IMR-90 (cell line): Measurements from ENCODE around the gene SNX11. TPM values are rescaled to one million over a fixed set of nuclear protein-coding genes. Genes with fewer than 3 reads are reported as not detected.

Experiments
- ATAC-seq: fragments of 200-7000 bp; cut with Tn5 transposase; 2 replicates; pipeline ENCODE4 v1.9.1; 2020; ENCODE audit warnings: low read depth, mild to moderate bottlenecking, moderate library complexity
- BruUV-seq: library from RNA; stranded (reverse); fragments of 400-500 nt; replicated peaks from 2 replicates; lab custom pipeline; 2021; lab: Mats Ljungman, UMichigan
- CTCF ChIA-PET: fragments of 300-600 bp; formaldehyde crosslinking; extraction: SDS; loops from one replicate; lab custom pipeline; 2021; ENCODE audit warnings: antibody characterized with exemption; lab: Yijun Ruan, JAX
- POLR2A ChIA-PET: fragments of 300-600 bp; sonication (Branson Sonifier 250); formaldehyde crosslinking; loops from one replicate; lab custom pipeline; 2022; ENCODE audit warnings: antibody characterized with exemption; ENCODE audit not compliant: unreplicated experiment; lab: Charles Lee
- DNase-seq: peaks from one replicate; pipeline ENCODE4 v3.0.0; 2013
- H2AFZ ChIP-seq: replicated peaks from 2 replicates; pipeline ENCODE3; 2013; ENCODE audit warnings: low read length, mild to moderate bottlenecking; ENCODE audit not compliant: poor library complexity
- H2AK5ac ChIP-seq: 2 replicates; pipeline ENCODE4 v1.6.1; 2013; ENCODE audit warnings: low read depth, low read length, inconsistent platforms
- H2AK9ac ChIP-seq: replicated peaks from 2 replicates; pipeline ENCODE3; 2013; ENCODE audit warnings: mild to moderate bottlenecking, low read depth, low read length, moderate library complexity; ENCODE audit not compliant: poor library complexity
- H2BK120ac ChIP-seq: 2 replicates; pipeline ENCODE4 v1.6.1; 2013; ENCODE audit warnings: low read depth, low read length, inconsistent platforms
- H2BK15ac ChIP-seq: 3 replicates; pipeline ENCODE4 v1.6.1; 2013; ENCODE audit warnings: low read depth, low read length, inconsistent platforms
- H2BK20ac ChIP-seq: 2 replicates; pipeline ENCODE4 v1.6.1; 2013; ENCODE audit warnings: low read depth, mild to moderate bottlenecking, inconsistent platforms, low read length, moderate library complexity
- H2BK5ac ChIP-seq: 2 replicates; pipeline ENCODE4 v1.6.1; 2013; ENCODE audit warnings: mild to moderate bottlenecking, low read depth, low read length, inconsistent platforms; ENCODE audit not compliant: poor library complexity, severe bottlenecking
- H3K14ac ChIP-seq: replicated peaks from 2 replicates; pipeline ENCODE4 v1.6.1; 2013; ENCODE audit warnings: low read depth, low read length, inconsistent platforms
- H3K18ac ChIP-seq: 2 replicates; pipeline ENCODE4 v1.6.1; 2013; ENCODE audit warnings: low read depth, low read length, control low read depth
- H3K23ac ChIP-seq: 2 replicates; pipeline ENCODE4 v1.6.1; 2013; ENCODE audit warnings: low read depth, low read length, inconsistent platforms
- H3K27ac ChIP-seq: 2 replicates; pipeline ENCODE4 v1.5.1; 2013; ENCODE audit warnings: mild to moderate bottlenecking, control low read depth, low read length; ENCODE audit not compliant: insufficient read depth
- H3K27me3 ChIP-seq: 2 replicates; pipeline ENCODE4 v1.6.1; 2013; ENCODE audit warnings: low read length; ENCODE audit not compliant: control insufficient read depth, insufficient read depth
- H3K36me3 ChIP-seq: 2 replicates; pipeline ENCODE4 v1.6.1; 2013; ENCODE audit warnings: low read length, mixed read lengths; ENCODE audit not compliant: control insufficient read depth, insufficient read depth
- H3K4ac ChIP-seq: 2 replicates; pipeline ENCODE4 v1.6.1; 2013; ENCODE audit warnings: low read depth, low read length, inconsistent platforms
- H3K4me1 ChIP-seq: 2 replicates; pipeline ENCODE4 v1.6.1; 2013; ENCODE audit warnings: low read length, mixed read lengths; ENCODE audit not compliant: control insufficient read depth, insufficient read depth
- H3K4me2 ChIP-seq: 2 replicates; pipeline ENCODE4 v1.6.1; 2013; ENCODE audit warnings: low read depth, mild to moderate bottlenecking, control low read depth, low read length, moderate library complexity
- H3K4me3 ChIP-seq: 2 replicates; pipeline ENCODE4 v1.5.1; 2013; ENCODE audit warnings: low read depth, mild to moderate bottlenecking, control low read depth, low read length, moderate library complexity; ENCODE audit not compliant: insufficient read depth
- H3K56ac ChIP-seq: 2 replicates; pipeline ENCODE4 v1.6.1; 2013; ENCODE audit warnings: low read length, inconsistent platforms; ENCODE audit not compliant: insufficient read depth; ENCODE audit errors: extremely low read depth
- H3K79me1 ChIP-seq, 2 experiments: 2 replicates each; pipeline ENCODE4 v1.6.1; 2013; ENCODE audit warnings: low read length in 2 of 2, inconsistent platforms in 1 of 2, low read depth in 1 of 2
- H3K9ac ChIP-seq: 2 replicates; pipeline ENCODE4 v1.6.1; 2013; ENCODE audit warnings: low read depth, low read length, control low read depth
- H3K9me1 ChIP-seq: 2 replicates; pipeline ENCODE4 v1.6.1; 2013; ENCODE audit warnings: low read length, inconsistent platforms; ENCODE audit not compliant: insufficient read depth
- H3K9me3 ChIP-seq: 2 replicates; pipeline ENCODE4 v1.6.1; 2013; ENCODE audit warnings: low read length; ENCODE audit not compliant: control insufficient read depth, insufficient read depth
- H4K20me1 ChIP-seq: 2 replicates; pipeline ENCODE4 v1.6.1; 2013; ENCODE audit warnings: low read length, inconsistent platforms; ENCODE audit not compliant: insufficient read depth
- H4K5ac ChIP-seq: 2 replicates; pipeline ENCODE4 v1.6.1; 2013; ENCODE audit warnings: mild to moderate bottlenecking, low read depth, low read length, control low read depth
- H4K8ac ChIP-seq, 2 experiments: 2 replicates each; pipeline ENCODE4 v1.6.1; 2013; ENCODE audit warnings: low read depth in 2 of 2, low read length in 2 of 2, control low read depth in 1 of 2, inconsistent platforms in 1 of 2
- H4K91ac ChIP-seq: 2 replicates; pipeline ENCODE4 v1.6.1; 2013; ENCODE audit warnings: low read depth, low read length, inconsistent platforms; ENCODE audit not compliant: insufficient read depth
- CHD1 ChIP-seq: IDR thresholded peaks from 2 replicates; pipeline ENCODE4 v1.6.1; 2012; ENCODE audit warnings: low read depth, low read length, improper control_type of control experiment
- FOS ChIP-seq: fragments of 150-350 bp; IDR thresholded peaks from 2 replicates; pipeline ENCODE4 v1.6.1; 2016; ENCODE audit warnings: low read depth, low read length
- MXI1 ChIP-seq: IDR thresholded peaks from 2 replicates; pipeline ENCODE4 v1.6.1; 2012; ENCODE audit warnings: low read depth, mild to moderate bottlenecking, low read length, moderate library complexity, borderline replicate concordance
- RAD21 ChIP-seq: IDR thresholded peaks from 2 replicates; pipeline ENCODE4 v1.6.1; 2012; ENCODE audit warnings: low read length, improper control_type of control experiment
- RCOR1 ChIP-seq: IDR thresholded peaks from 2 replicates; pipeline ENCODE4 v1.6.1; 2012; ENCODE audit warnings: mild to moderate bottlenecking, low read length, improper control_type of control experiment; ENCODE audit not compliant: insufficient replicate concordance
- RFX5 ChIP-seq: IDR thresholded peaks from 2 replicates; pipeline ENCODE4 v1.8.0; 2012; ENCODE audit warnings: low read depth, mild to moderate bottlenecking, low read length, moderate library complexity
- SMC3 ChIP-seq: fragments of 150-350 bp; IDR thresholded peaks from 2 replicates; pipeline ENCODE4 v1.6.1; 2016; ENCODE audit warnings: low read depth, mild to moderate bottlenecking, antibody characterized with exemption, low read length, moderate library complexity
- WGBS, 2 experiments: methylation state at CpG; one replicate each; pipeline versions ENCODE4 v1.1.5 to v1.1.7; 2013; ENCODE audit warnings: missing lambda C conversion rate in 2 of 2; ENCODE audit not compliant: insufficient read length in 1 of 2; ENCODE audit errors: extremely low coverage in 2 of 2; 5-methylcytosine and 5-hydroxymethylcytosine counted together
- dilution Hi-C: fragments of 300-500 bp; cut with HindIII; formaldehyde crosslinking; loops from one replicate; pipeline ENCODE4 v1.14.3; 2018; ENCODE audit warnings: low sequenced_read_pairs; ENCODE audit not compliant: unreplicated experiment
- in situ Hi-C: fragments of 300-500 bp; cut with MboI; formaldehyde crosslinking; loops from 3 replicates; pipeline ENCODE4 v1.14.3; 2019; ENCODE audit warnings: low sequenced_read_pairs, inconsistent platforms, mixed read lengths
- intact Hi-C: fragments of 100-400 bp; cut with micrococcal nuclease; formaldehyde crosslinking; loops from 2 replicates; pipeline ENCODE4 v1.10.0; 2022
- polyA plus RNA-seq, 3 experiments: library from polyadenylated mRNA; depleted of rRNA; stranded (reverse); fragments of >200 nt; gene quantifications; 2 replicates each; pipeline ENCODE4 v1.2.3, GENCODE V29; 2012; ENCODE audit warnings: low replicate concordance in 1 of 3
- total RNA-seq: library from RNA; depleted of rRNA; stranded (reverse); fragments of >200 nt; gene quantifications from 2 replicates; pipeline ENCODE4 v1.2.3, GENCODE V29; 2012
- TF ChIP-seq, protein P1 (sequence below): fragments of 150-350 bp; IDR thresholded peaks from 2 replicates; pipeline ENCODE4 v1.6.1; 2016; ENCODE audit warnings: low read depth, mild to moderate bottlenecking, low read length, moderate library complexity, borderline replicate concordance
- TF ChIP-seq, protein P2 (sequence below): fragments of 150-350 bp; IDR thresholded peaks from 2 replicates; pipeline ENCODE4 v1.6.1; 2017; ENCODE audit warnings: mild to moderate bottlenecking, antibody characterized with exemption, low read length, low read depth

SNX11 gene
- total and polyA plus RNA-seq, 2 of the 4 experiments (the other 2 are of a cell fraction): 14.7 to 16.9 TPM

DNA sequence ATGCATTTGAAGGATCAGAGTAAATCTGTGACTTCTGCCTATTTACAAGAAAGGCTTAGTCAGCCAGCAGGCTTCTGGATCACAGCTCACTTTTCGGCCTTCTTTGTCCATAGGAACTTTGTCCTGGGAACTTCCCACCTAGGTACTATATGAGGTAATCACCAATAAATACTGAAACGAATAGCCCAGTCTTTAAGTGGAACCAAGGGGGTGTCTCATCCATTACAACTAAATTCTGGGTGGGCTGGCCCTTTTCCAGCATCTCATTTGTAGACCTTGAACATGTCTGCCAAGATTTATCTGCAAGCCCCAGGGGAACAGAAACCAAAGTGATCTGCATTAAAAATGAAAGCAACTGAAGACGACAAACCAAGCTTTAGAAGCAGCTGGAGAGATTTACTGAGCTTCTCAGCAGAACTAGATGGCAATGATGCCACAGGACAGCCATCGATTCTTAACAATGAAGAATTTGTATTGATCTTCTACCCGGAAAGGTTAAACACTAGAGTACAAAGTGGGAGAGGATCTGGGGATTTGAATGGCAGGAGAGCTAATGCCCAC lies 55.5 kb downstream of the SNX11 start:
- no peak overlapping the region for H4K8ac ChIP-seq
- no peak overlapping the region for H2BK120ac ChIP-seq
- H2AK9ac ChIP-seq: no peak overlapping the region
- H3K18ac ChIP-seq: no peak overlapping the region
- no peak overlapping the region for H2BK5ac ChIP-seq
- in situ Hi-C loops: loop anchor here (10.0 kb wide), 1 partner anchor 462 kb away; the partner anchor contains the start of gene HOXB9
- no peak overlapping the region for H4K5ac ChIP-seq
- H3K4ac ChIP-seq: no peak overlapping the region
- H2BK15ac ChIP-seq: no peak overlapping the region
- no peak overlapping the region for H3K23ac ChIP-seq
- TF ChIP-seq, protein P1, sequence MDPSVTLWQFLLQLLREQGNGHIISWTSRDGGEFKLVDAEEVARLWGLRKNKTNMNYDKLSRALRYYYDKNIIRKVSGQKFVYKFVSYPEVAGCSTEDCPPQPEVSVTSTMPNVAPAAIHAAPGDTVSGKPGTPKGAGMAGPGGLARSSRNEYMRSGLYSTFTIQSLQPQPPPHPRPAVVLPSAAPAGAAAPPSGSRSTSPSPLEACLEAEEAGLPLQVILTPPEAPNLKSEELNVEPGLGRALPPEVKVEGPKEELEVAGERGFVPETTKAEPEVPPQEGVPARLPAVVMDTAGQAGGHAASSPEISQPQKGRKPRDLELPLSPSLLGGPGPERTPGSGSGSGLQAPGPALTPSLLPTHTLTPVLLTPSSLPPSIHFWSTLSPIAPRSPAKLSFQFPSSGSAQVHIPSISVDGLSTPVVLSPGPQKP: no peak
- TF ChIP-seq RFX5: no peak
- no peak for TF ChIP-seq RCOR1
- TF ChIP-seq, protein P2, sequence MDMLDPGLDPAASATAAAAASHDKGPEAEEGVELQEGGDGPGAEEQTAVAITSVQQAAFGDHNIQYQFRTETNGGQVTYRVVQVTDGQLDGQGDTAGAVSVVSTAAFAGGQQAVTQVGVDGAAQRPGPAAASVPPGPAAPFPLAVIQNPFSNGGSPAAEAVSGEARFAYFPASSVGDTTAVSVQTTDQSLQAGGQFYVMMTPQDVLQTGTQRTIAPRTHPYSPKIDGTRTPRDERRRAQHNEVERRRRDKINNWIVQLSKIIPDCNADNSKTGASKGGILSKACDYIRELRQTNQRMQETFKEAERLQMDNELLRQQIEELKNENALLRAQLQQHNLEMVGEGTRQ: no peak
- no peak for TF ChIP-seq RAD21
- no peak for TF ChIP-seq SMC3
- no peak for TF ChIP-seq MXI1
- no peak for TF ChIP-seq FOS
- no peak for TF ChIP-seq CHD1
- no peak overlapping the region for H3K4me3 ChIP-seq
- H4K91ac ChIP-seq: no peak overlapping the region
- dilution Hi-C loops: no loop called here
- BruUV-seq: no TSS peak
- POLR2A ChIA-PET: no interaction called here
- DNase-seq (no peak), ATAC-seq (no peak)
- H3K9me3 ChIP-seq: no peaks in the 10 kb centered on the region
- no peaks in the 10 kb centered on the region for H3K79me1 ChIP-seq
- no peaks in the 10 kb centered on the region for H3K9me1 ChIP-seq
- intact Hi-C loops: no loop called here
- no peak overlapping the region for H3K14ac ChIP-seq
- H2AK5ac ChIP-seq: no peak overlapping the region
- H2AFZ ChIP-seq: no peak overlapping the region
- H2BK20ac ChIP-seq: no peak overlapping the region
- WGBS, 2 experiments: 48% methylated on average over 3 of the region's 5 CpGs; no CpG with 5 or more reads in 1 of the 2 experiments
- CTCF ChIA-PET: no interaction called here
- no peak overlapping the region for H3K9ac ChIP-seq
- H3K36me3 ChIP-seq: no peaks in the 10 kb centered on the region
- no peak overlapping the region for H3K4me2 ChIP-seq
- no peak overlapping the region for H3K56ac ChIP-seq
- H4K20me1 ChIP-seq: no peaks in the 10 kb centered on the region
- peaks cover 60% of the 10 kb centered on the region for H3K27me3 ChIP-seq
- no peaks in the 10 kb centered on the region for H3K4me1 ChIP-seq
- no peak overlapping the region for H3K27ac ChIP-seq
